Measurements from ENCODE around the gene LHX6. TPM values are rescaled to one million over a fixed set of nuclear protein-coding genes. Genes with fewer than 3 reads are reported as not detected.

Gene LHX6
- total RNA-seq, 1 donor from 2014 or later, result 4.4 TPM

GRCh38 chr9:122218071-122218934 lies 10.5 kb downstream of the LHX6 start:
- Histone ChIP-seq H3K36me3 (no peaks in the 10 kb centered on the region), H3K27me3 (ENCODE audit: low read depth) (peaks cover 100% of the 10 kb centered on the region), H3K4me1 (peaks cover 46% of the 10 kb centered on the region), H3K4me3 (peak overlapping the region; percentile 51), H3K27ac (replicated peaks) (no peak overlapping the region), H3K9me3 (replicated peaks) (no peaks in the 10 kb centered on the region)
- intact Hi-C loops (cut with micrococcal nuclease), result no loop called here
- TF ChIP-seq CTCF (IDR thresholded peaks at IDR 0.05; ENCODE audit: borderline replicate concordance), result no peak
- DNase-seq, result no peak

GRCh38 chr9:122217640-122218039 lies 11.1 kb downstream of the LHX6 start:
- no peak for DNase-seq
- Histone ChIP-seq H3K27ac (replicated peaks) (no peak overlapping the region), H3K27me3 (ENCODE audit: low read depth) (peaks cover 100% of the 10 kb centered on the region), H3K36me3 (no peaks in the 10 kb centered on the region), H3K4me3 (no peak overlapping the region), H3K9me3 (replicated peaks) (no peaks in the 10 kb centered on the region), H3K4me1 (peaks cover 47% of the 10 kb centered on the region)
- intact Hi-C loops (cut with micrococcal nuclease), result no loop called here
- TF ChIP-seq CTCF (IDR thresholded peaks at IDR 0.05; ENCODE audit: borderline replicate concordance), result no peak

- Histone ChIP-seq H3K9me3 (replicated peaks) (no peaks in the 10 kb centered on the region), H3K36me3 (no peaks in the 10 kb centered on the region), H3K27ac (replicated peaks) (no peak overlapping the region), H3K4me1 (peaks cover 47% of the 10 kb centered on the region), H3K4me3 (no peak overlapping the region), H3K27me3 (ENCODE audit: low read depth) (peaks cover 100% of the 10 kb centered on the region)
- intact Hi-C loops (cut with micrococcal nuclease), result no loop called here
- no peak for DNase-seq
- no peak for TF ChIP-seq CTCF (IDR thresholded peaks at IDR 0.05; ENCODE audit: borderline replicate concordance)
Measured at GRCh38 chr9:122216798-122217418, 11.8 kb downstream of the LHX6 start.

- Histone ChIP-seq H3K27ac (replicated peaks) (no peak overlapping the region), H3K27me3 (ENCODE audit: low read depth) (peaks cover 100% of the 10 kb centered on the region), H3K4me1 (peaks cover 42% of the 10 kb centered on the region), H3K4me3 (no peak overlapping the region), H3K9me3 (replicated peaks) (no peaks in the 10 kb centered on the region), H3K36me3 (no peaks in the 10 kb centered on the region)
- no peak for TF ChIP-seq CTCF (IDR thresholded peaks at IDR 0.05; ENCODE audit: borderline replicate concordance)
- intact Hi-C loops (cut with micrococcal nuclease), result no loop called here
- DNase-seq, result no peak
Measured at GRCh38 chr9:122216138-122216797, 12.5 kb downstream of the LHX6 start.

- intact Hi-C loops (cut with micrococcal nuclease), result no loop called here
- Histone ChIP-seq H3K36me3 (no peaks in the 10 kb centered on the region), H3K27me3 (ENCODE audit: low read depth) (peaks cover 100% of the 10 kb centered on the region), H3K4me1 (peaks cover 36% of the 10 kb centered on the region), H3K9me3 (replicated peaks) (no peaks in the 10 kb centered on the region), H3K27ac (replicated peaks) (no peak overlapping the region), H3K4me3 (no peak overlapping the region)
- no peak for DNase-seq
- no peak for TF ChIP-seq CTCF (IDR thresholded peaks at IDR 0.05; ENCODE audit: borderline replicate concordance)
Measured at GRCh38 chr9:122215663-122216062, 13.1 kb downstream of the LHX6 start.

Data from left ventricle myocardium inferior (tissue), 1 donor.